OCI-LY3 (cell line): ENCODE results near the gene PTGIS.

Experiments used
- H2AFZ ChIP-seq: fragments of 200-600, 300-600 bp; shearing (Covaris generic); 2 replicates; pipeline ENCODE4 v1.6.0; 2014; ENCODE audit warnings: antibody characterized with exemption, low read depth, low read length
- H3K27ac ChIP-seq: fragments of 200-600, 300-600 bp; sonication (generic); 2 replicates; pipeline ENCODE4 v1.5.1; 2014; ENCODE audit warnings: mild to moderate bottlenecking, low read length, moderate library complexity, mixed read lengths
- H3K27me3 ChIP-seq: fragments of 200-600, 300-600 bp; sonication (generic); 2 replicates; pipeline ENCODE4 v1.6.1; 2014; ENCODE audit warnings: low read depth, low read length, mixed read lengths
- H3K36me3 ChIP-seq: fragments of 200-600, 300-600 bp; sonication (generic); replicated peaks from 2 replicates; pipeline ENCODE3; 2014; ENCODE audit warnings: low read depth, low read length, mixed read lengths
- H3K4me1 ChIP-seq: fragments of 300-600, 200-600 bp; sonication (generic); 2 replicates; pipeline ENCODE4 v1.6.1; 2014; ENCODE audit warnings: low read length, mixed read lengths
- H3K4me2 ChIP-seq: fragments of 200-600, 300-600 bp; sonication (generic); 2 replicates; pipeline ENCODE4 v1.6.1; 2014; ENCODE audit warnings: low read length, mixed read lengths
- H3K4me3 ChIP-seq: fragments of 300-600, 200-600 bp; sonication (generic); 2 replicates; pipeline ENCODE4 v1.5.1; 2014; ENCODE audit warnings: antibody characterized with exemption, mild to moderate bottlenecking, low read length, moderate library complexity
- H3K79me2 ChIP-seq: fragments of 300-600, 200-600 bp; shearing (Covaris generic); 2 replicates; pipeline ENCODE4 v1.6.1; 2014; ENCODE audit warnings: mild to moderate bottlenecking, low read length, mixed read lengths
- H3K9ac ChIP-seq: fragments of 300-600, 200-600 bp; shearing (Covaris generic); 2 replicates; pipeline ENCODE4 v1.6.0; 2014; ENCODE audit warnings: mild to moderate bottlenecking, low read length, moderate library complexity
- H3K9me3 ChIP-seq: fragments of 200-600, 300-600 bp; shearing (Covaris generic); 2 replicates; pipeline ENCODE4 v1.6.1; 2014; ENCODE audit warnings: low read length, mixed read lengths; ENCODE audit not compliant: insufficient read depth
- H4K20me1 ChIP-seq: fragments of 200-600, 300-600 bp; sonication (generic); 2 replicates; pipeline ENCODE4 v1.6.1; 2016; ENCODE audit warnings: low read length, mixed read lengths; ENCODE audit not compliant: insufficient read depth
- CTCF ChIP-seq: fragments of 200-600, 300-600 bp; sonication (generic); IDR thresholded peaks from 2 replicates; pipeline ENCODE4 v1.5.1; 2014; ENCODE audit warnings: antibody characterized with exemption, low read length, low read depth
- EZH2phosphoT487 ChIP-seq: fragments of 200-600 bp; shearing (Covaris generic); IDR thresholded peaks from 2 replicates; pipeline ENCODE4 v1.6.1; 2018; ENCODE audit warnings: antibody characterized with exemption, mixed run types, low read depth

PTGIS gene

GRCh38 chr20:49595811-49596561 lies 28.0 kb upstream of the PTGIS start:
- no peak for TF ChIP-seq EZH2phosphoT487
- TF ChIP-seq CTCF, result no peak
- Histone ChIP-seq H3K4me1 (peaks cover 16% of the 10 kb centered on the region), H3K9me3 (0 out of 2 replicates have a peak, but pooled peaks cover 4% of the 10 kb centered on the region), H3K27me3 (0 out of 2 replicates have a peak, but pooled peaks cover 5% of the 10 kb centered on the region), H2AFZ (no peak overlapping the region), H3K27ac (no peak overlapping the region), H3K4me3 (no peak overlapping the region), H4K20me1 (no peaks in the 10 kb centered on the region), H3K36me3 (no peaks in the 10 kb centered on the region), H3K4me2 (no peak overlapping the region), H3K9ac (no peak overlapping the region), H3K79me2 (no peaks in the 10 kb centered on the region)

- no peak overlapping the region for H3K4me3 ChIP-seq
- H3K4me2 ChIP-seq, result no peak overlapping the region
- no peaks in the 10 kb centered on the region for H3K79me2 ChIP-seq
- no peak overlapping the region for H3K27ac ChIP-seq
- H4K20me1 ChIP-seq, result no peaks in the 10 kb centered on the region
- no peak overlapping the region for H2AFZ ChIP-seq
- H3K27me3 ChIP-seq, result 0 out of 2 replicates have a peak, but pooled peaks cover 5% of the 10 kb centered on the region
- H3K36me3 ChIP-seq, result no peaks in the 10 kb centered on the region
- no peak for TF ChIP-seq CTCF
- no peak for TF ChIP-seq EZH2phosphoT487
- no peak overlapping the region for H3K9ac ChIP-seq
- peaks cover 16% of the 10 kb centered on the region for H3K4me1 ChIP-seq
- 0 out of 2 replicates have a peak, but pooled peaks cover 4% of the 10 kb centered on the region for H3K9me3 ChIP-seq
Observed at GRCh38 chr20:49595346-49595745, 27.4 kb upstream of the PTGIS start.

- Histone ChIP-seq H3K9ac (no peak overlapping the region), H3K9me3 (0 out of 2 replicates have a peak, but pooled peaks cover 4% of the 10 kb centered on the region), H3K4me3 (no peak overlapping the region), H3K4me1 (peaks cover 16% of the 10 kb centered on the region), H3K27me3 (0 out of 2 replicates have a peak, but pooled peaks cover 5% of the 10 kb centered on the region), H4K20me1 (no peaks in the 10 kb centered on the region), H3K27ac (no peak overlapping the region), H3K79me2 (no peaks in the 10 kb centered on the region), H3K4me2 (no peak overlapping the region), H2AFZ (no peak overlapping the region), H3K36me3 (no peaks in the 10 kb centered on the region)
- no peak for TF ChIP-seq CTCF
- TF ChIP-seq EZH2phosphoT487, result no peak
Observed at GRCh38 chr20:49594931-49595315, 27.0 kb upstream of the PTGIS start.

GRCh38 chr20:49594143-49594930 lies 26.4 kb upstream of the PTGIS start:
- H3K36me3 ChIP-seq, result no peaks in the 10 kb centered on the region
- 0 out of 2 replicates have a peak, but pooled peaks cover 4% of the 10 kb centered on the region for H3K9me3 ChIP-seq
- H3K27ac ChIP-seq, result no peak overlapping the region
- H3K4me2 ChIP-seq, result no peak overlapping the region
- H3K27me3 ChIP-seq, result 0 out of 2 replicates have a peak, but pooled peaks cover 5% of the 10 kb centered on the region
- H2AFZ ChIP-seq, result no peak overlapping the region
- TF ChIP-seq CTCF (no peak), EZH2phosphoT487 (no peak)
- no peaks in the 10 kb centered on the region for H4K20me1 ChIP-seq
- no peaks in the 10 kb centered on the region for H3K79me2 ChIP-seq
- no peak overlapping the region for H3K9ac ChIP-seq
- no peak overlapping the region for H3K4me3 ChIP-seq
- H3K4me1 ChIP-seq, result peaks cover 16% of the 10 kb centered on the region
